ENCODE results near the gene MORC3.

The MORC3 gene

GRCh38 chr21:36425286-36425685 lies 105.3 kb downstream of the MORC3 start:
- no peak for FAIRE-seq

All from colon (tissue), 2 donors.